H1 (cell line): ENCODE results near the gene CSTF3. TPM values are rescaled to one million over a fixed set of nuclear protein-coding genes. Genes with fewer than 3 reads are reported as not detected.

Experiments
- CTCF ChIA-PET: fragments of 300-600 bp; sonication (Branson Sonifier 250); formaldehyde crosslinking; loops from one replicate; lab custom pipeline; 2021; ENCODE audit not compliant: partially characterized antibody; lab: Charles Lee
- POLR2A ChIA-PET: fragments of 300-600 bp; sonication (Branson Sonifier 250); formaldehyde crosslinking; loops from one replicate; lab custom pipeline; 2021; ENCODE audit warnings: inconsistent platforms; ENCODE audit not compliant: partially characterized antibody; lab: Charles Lee
- DNase-seq, 2 experiments: peaks; one replicate each; pipeline versions ENCODE4 v3.0.0 to v3.0.0-alpha.2; 2010 to 2022; ENCODE audit warnings: low spot score in 2 of 2, low read depth in 1 of 2, mixed read lengths in 1 of 2
- FAIRE-seq: peaks from 2 replicates; lab custom pipeline; 2011; peaks lifted over from hg19 to GRCh38; lab: Jason Lieb, UNC
- H2AFZ ChIP-seq: 2 replicates; pipeline ENCODE4 v1.8.1; 2012; ENCODE audit warnings: low read length, inconsistent platforms
- H2AK5ac ChIP-seq: 2 replicates; pipeline ENCODE4 v1.6.1; 2013; ENCODE audit warnings: low read depth, low read length
- H2BK120ac ChIP-seq: replicated peaks from 2 replicates; pipeline ENCODE3; 2013; ENCODE audit warnings: low read depth, low read length, inconsistent platforms
- H2BK12ac ChIP-seq: 2 replicates; pipeline ENCODE4 v1.6.1; 2013; ENCODE audit warnings: low read depth, low read length
- H2BK15ac ChIP-seq: 2 replicates; pipeline ENCODE4 v1.6.1; 2013; ENCODE audit warnings: low read length
- H2BK20ac ChIP-seq: 2 replicates; pipeline ENCODE4 v1.6.1; 2013; ENCODE audit warnings: low read length
- H2BK5ac ChIP-seq: 2 replicates; pipeline ENCODE4 v1.6.1; 2013; ENCODE audit warnings: low read depth, low read length
- H3K14ac ChIP-seq: 2 replicates; pipeline ENCODE4 v1.6.1; 2013; ENCODE audit warnings: inconsistent platforms; ENCODE audit not compliant: insufficient read length
- H3K18ac ChIP-seq: 2 replicates; pipeline ENCODE4 v1.6.1; 2013; ENCODE audit warnings: low read length; ENCODE audit errors: extremely low read depth
- H3K23ac ChIP-seq: 2 replicates; pipeline ENCODE4 v1.6.1; 2013; ENCODE audit warnings: inconsistent platforms; ENCODE audit not compliant: insufficient read length
- H3K23me2 ChIP-seq: 2 replicates; pipeline ENCODE4 v1.6.1; 2013; ENCODE audit warnings: low read depth, low read length
- H3K27ac ChIP-seq: 2 replicates; pipeline ENCODE4 v1.6.1; 2011; ENCODE audit warnings: low read depth, low read length, inconsistent platforms
- H3K27me3 ChIP-seq, 4 experiments: replicated peaks in 1 of 4; 1 replicate in 1 of 4; 2 replicates in 3 of 4; pipeline versions ENCODE4 v1.6.1 to v1.8.1; 2011 to 2013; ENCODE audit warnings: low read length in 3 of 4, mild to moderate bottlenecking in 3 of 4, inconsistent platforms in 2 of 4, mixed read lengths in 2 of 4, moderate library complexity in 1 of 4; ENCODE audit not compliant: control insufficient read depth in 3 of 4, insufficient read depth in 3 of 4; ENCODE audit errors: extremely low read depth in 1 of 4
- H3K36me3 ChIP-seq, 4 experiments: 2 replicates each; pipeline versions ENCODE4 v1.6.1 to v1.8.1; 2011 to 2013; ENCODE audit warnings: mild to moderate bottlenecking in 4 of 4, low read length in 3 of 4, moderate library complexity in 2 of 4, control low read depth in 1 of 4, inconsistent platforms in 1 of 4; ENCODE audit not compliant: insufficient read depth in 4 of 4, control insufficient read depth in 2 of 4
- H3K4ac ChIP-seq: replicated peaks from 2 replicates; pipeline ENCODE3; 2013; ENCODE audit warnings: low read length, low read depth, mixed read lengths, inconsistent platforms; ENCODE audit not compliant: insufficient read length
- H3K4me1 ChIP-seq, 4 experiments: replicated peaks in 1 of 4; 1 replicate in 1 of 4; 2 replicates in 3 of 4; pipeline versions ENCODE4 v1.6.1 to v1.8.1; 2011 to 2013; ENCODE audit warnings: low read length in 3 of 4, inconsistent platforms in 2 of 4, mixed read lengths in 1 of 4; ENCODE audit not compliant: insufficient read depth in 4 of 4, control insufficient read depth in 3 of 4
- H3K4me2 ChIP-seq, 2 experiments: 2 replicates each; pipeline versions ENCODE4 v1.6.1 to v1.8.1; 2011 to 2013; ENCODE audit warnings: low read depth in 2 of 2, low read length in 2 of 2, control low read depth in 1 of 2, inconsistent platforms in 1 of 2, mild to moderate bottlenecking in 1 of 2; ENCODE audit not compliant: insufficient read depth in 1 of 2
- H3K4me3 ChIP-seq, 4 experiments: fragments of 200-600, 300-600 bp in 1 of 4; sonication (generic), shearing (Covaris generic), sonication (Bioruptor Twin) in 1 of 4; 2 replicates each; pipeline versions ENCODE4 v1.5.1 to v1.8.1; 2011 to 2016; ENCODE audit warnings: low read length in 4 of 4, low read depth in 3 of 4, control low read depth in 2 of 4, inconsistent platforms in 2 of 4, mild to moderate bottlenecking in 2 of 4, mixed read lengths in 1 of 4, moderate library complexity in 1 of 4; ENCODE audit not compliant: insufficient read depth in 2 of 4; ENCODE audit errors: extremely low read depth in 1 of 4
- H3K56ac ChIP-seq: replicated peaks from 2 replicates; pipeline ENCODE3; 2013; ENCODE audit warnings: low read depth, mild to moderate bottlenecking, mixed read lengths, low read length, inconsistent platforms; ENCODE audit not compliant: insufficient read length
- H3K79me1 ChIP-seq: 2 replicates; pipeline ENCODE4 v1.6.1; 2013; ENCODE audit warnings: low read depth, low read length, control low read depth
- H3K79me2 ChIP-seq, 2 experiments: 2 replicates each; pipeline versions ENCODE4 v1.6.1 to v1.8.1; 2012 to 2013; ENCODE audit warnings: low read length in 2 of 2, mild to moderate bottlenecking in 2 of 2, inconsistent platforms in 1 of 2; ENCODE audit not compliant: insufficient read depth in 2 of 2, control insufficient read depth in 1 of 2
- H3K9ac ChIP-seq, 4 experiments: replicated peaks in 1 of 4; 1 replicate in 1 of 4; 2 replicates in 3 of 4; pipeline versions ENCODE4 v1.6.1 to v1.8.1; 2011 to 2013; ENCODE audit warnings: low read depth in 3 of 4, low read length in 3 of 4, control low read depth in 2 of 4, mild to moderate bottlenecking in 2 of 4, moderate library complexity in 2 of 4, inconsistent platforms in 1 of 4; ENCODE audit errors: extremely low read depth in 1 of 4
- H3K9me3 ChIP-seq, 2 experiments: 2 replicates each; pipeline versions ENCODE4 v1.6.1 to v1.8.1; 2012 to 2013; ENCODE audit warnings: mild to moderate bottlenecking in 2 of 2, moderate library complexity in 2 of 2, control low read depth in 1 of 2, inconsistent platforms in 1 of 2, low read depth in 1 of 2, low read length in 1 of 2, mixed read lengths in 1 of 2; ENCODE audit not compliant: insufficient read depth in 2 of 2
- H4K20me1 ChIP-seq, 2 experiments: replicated peaks in 1 of 2; 2 replicates each; pipeline versions ENCODE3 to v1.8.1; 2011 to 2013; ENCODE audit warnings: inconsistent platforms in 2 of 2, low read length in 2 of 2, mild to moderate bottlenecking in 1 of 2; ENCODE audit not compliant: insufficient read depth in 2 of 2, control insufficient read depth in 1 of 2
- H4K5ac ChIP-seq: 2 replicates; pipeline ENCODE4 v1.6.1; 2013; ENCODE audit warnings: low read length, low read depth, mixed read lengths, inconsistent platforms; ENCODE audit not compliant: insufficient read length
- H4K8ac ChIP-seq: 2 replicates; pipeline ENCODE4 v1.8.0; 2013; ENCODE audit warnings: mild to moderate bottlenecking, moderate library complexity, low read length, inconsistent platforms; ENCODE audit not compliant: insufficient read depth; ENCODE audit errors: extremely low read depth
- H4K91ac ChIP-seq: replicated peaks from 2 replicates; pipeline ENCODE3; 2013; ENCODE audit warnings: low read length, mixed read lengths, inconsistent platforms; ENCODE audit not compliant: insufficient read length
- POU5F1 ChIP-seq: IDR thresholded peaks from 2 replicates; pipeline ENCODE4 v1.6.1; 2011; ENCODE audit warnings: low read depth, mild to moderate bottlenecking, low read length, moderate library complexity
- RNF2 ChIP-seq: fragments of 200-900, 300-1000 bp; sonication (generic); IDR thresholded peaks from 2 replicates; pipeline ENCODE4 v1.7.1; 2016; ENCODE audit warnings: borderline replicate concordance, low read depth, mild to moderate bottlenecking, antibody characterized with exemption, low read length; ENCODE audit not compliant: poor library complexity, severe bottlenecking; ENCODE audit errors: missing control alignments
- SP1 ChIP-seq: IDR thresholded peaks from 2 replicates; pipeline ENCODE4 v1.6.1; 2011; ENCODE audit warnings: low read depth, low read length
- SP4 ChIP-seq: IDR thresholded peaks from 2 replicates; pipeline ENCODE4 v1.6.1; 2012; ENCODE audit warnings: low read length, inconsistent platforms
- USF2 ChIP-seq: IDR thresholded peaks from 2 replicates; pipeline ENCODE4 v1.6.1; 2011; ENCODE audit warnings: low read length, improper control_type of control experiment
- WGBS, 2 experiments: shearing (Covaris generic) in 1 of 2; methylation state at CpG; one replicate each; pipeline versions ENCODE4 v1.1.6 to v1.1.7; 2013 to 2015; ENCODE audit warnings: low lambda C conversion rate in 2 of 2, mixed read lengths in 2 of 2, inconsistent platforms in 1 of 2, low coverage in 1 of 2, missing lambda C conversion rate in 1 of 2; ENCODE audit not compliant: insufficient replicate concordance in 2 of 2, insufficient coverage in 1 of 2, insufficient read length in 1 of 2; ENCODE audit errors: extremely low coverage in 1 of 2, missing lambda C conversion rate in 1 of 2; 5-methylcytosine and 5-hydroxymethylcytosine counted together
- polyA plus RNA-seq, 7 experiments: library from polyadenylated mRNA; depleted of rRNA in 3 of 7; stranded (reverse) in 5 of 7; unstranded in 2 of 7; fragments of >200 nt in 5 of 7; fragments of 200-250 nt in 2 of 7; gene quantifications; 1 replicate in 5 of 7; 2 replicates in 1 of 7; 4 replicates in 1 of 7; pipeline versions ENCODE4 v1.2.1 to v1.2.3, GENCODE V29; 2011 to 2013; ENCODE audit warnings: missing spikeins in 2 of 7, mixed read lengths in 2 of 7
- total RNA-seq: library from RNA; stranded (reverse); fragmentation: NEBNext Ultra II Directional; extraction: Animal tissue kit (Norgen Biotek cat#: 25700); gene quantifications from 2 replicates; pipeline ENCODE4 v1.2.1, GENCODE V29; 2021

The CSTF3 gene
- total and polyA plus RNA-seq, 2 of the 8 experiments (the other 6 are each of a cell fraction or from before 2014, with no cell fraction given), result 22.3 to 54.7 TPM

GRCh38 chr11:33208150-33208549 is 46.9 kb upstream of the CSTF3 start:
- Histone ChIP-seq H3K9ac (no peak overlapping the region), H3K79me1 (no peaks in the 10 kb centered on the region), H4K5ac (no peak overlapping the region), H3K36me3 (no peaks in the 10 kb centered on the region), H4K91ac (no peak overlapping the region), H2AK5ac (no peak overlapping the region), H3K14ac (no peak overlapping the region), H3K4ac (no peak overlapping the region), H2BK12ac (no peak overlapping the region), H4K20me1 (no peaks in the 10 kb centered on the region), H3K18ac (no peak overlapping the region), H3K23me2 (no peaks in the 10 kb centered on the region), H3K4me1 (no peaks in the 10 kb centered on the region), H2AFZ (no peak overlapping the region), H3K79me2 (no peaks in the 10 kb centered on the region), H3K27ac (no peak overlapping the region), H3K23ac (no peak overlapping the region), H3K56ac (no peak overlapping the region), H3K9me3 (no peaks in the 10 kb centered on the region), H3K27me3 (no peaks in the 10 kb centered on the region; a peak in 1 of 7 replicates), H2BK15ac (no peak overlapping the region), H3K4me3 (no peak overlapping the region), H2BK120ac (no peak overlapping the region), H2BK20ac (no peak overlapping the region), H2BK5ac (no peak overlapping the region), H3K4me2 (no peak overlapping the region), H4K8ac (no peak overlapping the region)
- no peak for FAIRE-seq
- DNase-seq, result no peak
- CTCF ChIA-PET, result interaction anchor here (0.6 to 2.0 kb wide), 7 partner anchors 12 to 480 kb away, joined by 3 to 6 read pairs (median 3); no protein-coding TSS in a partner anchor
- POLR2A ChIA-PET, result interaction anchor here (1.3 kb wide), 1 partner anchor 10 kb away, joined by 3 read pairs; no protein-coding TSS in a partner anchor
- 88% methylated on average over 1 of the region's 1 CpG; no CpG with 5 or more reads in 1 of the 2 experiments for WGBS, 2 experiments
- TF ChIP-seq RNF2, result no peak
- TF ChIP-seq SP1, result no peak
- no peak for TF ChIP-seq USF2
- no peak for TF ChIP-seq POU5F1
- TF ChIP-seq SP4, result no peak
